HepG2 (cell line): ENCODE measurements around the gene INTS14.

Experiments used
- MAX ChIP-seq: IDR thresholded peaks from 2 replicates; pipeline ENCODE4 v1.6.1; 2012; ENCODE audit warnings: inconsistent platforms
- TF ChIP-seq, protein P1 (sequence below): sonication (generic); formaldehyde crosslinking; IDR thresholded peaks from 2 replicates; pipeline ENCODE4 v1.8.1; 2023; ENCODE audit warnings: mild to moderate bottlenecking, inconsistent platforms, moderate library complexity, missing genetic modification reagents, borderline replicate concordance

- TF ChIP-seq, protein P1, sequence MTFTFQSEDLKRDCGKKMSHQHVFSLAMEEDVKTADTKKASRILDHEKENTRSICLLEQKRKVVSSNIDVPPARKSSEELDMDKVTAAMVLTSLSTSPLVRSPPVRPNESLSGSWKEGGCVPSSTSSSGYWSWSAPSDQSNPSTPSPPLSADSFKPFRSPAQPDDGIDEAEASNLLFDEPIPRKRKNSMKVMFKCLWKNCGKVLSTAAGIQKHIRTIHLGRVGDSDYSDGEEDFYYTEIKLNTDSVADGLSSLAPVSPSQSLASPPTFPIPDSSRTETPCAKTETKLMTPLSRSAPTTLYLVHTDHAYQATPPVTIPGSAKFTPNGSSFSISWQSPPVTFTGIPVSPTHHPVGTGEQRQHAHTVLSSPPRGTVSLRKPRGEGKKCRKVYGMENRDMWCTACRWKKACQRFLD (CRISPR knock-in tag), result no peak
- TF ChIP-seq MAX, result no peak
Measured at GRCh38 chr15:65578904-65579728, 31.8 kb downstream of the INTS14 start.
